A549 (cell line): ENCODE data around the gene ARSH. TPM values are rescaled to one million over a fixed set of nuclear protein-coding genes. Genes with fewer than 3 reads are reported as not detected.
A peak's percentile ranks its signal among the peaks of the same experiment; 100 is the strongest.
"Not testable (repeated sequence)": the region's sequence is repeated elsewhere in the genome, so short reads cannot be mapped to it uniquely, and the experiment has no call there.

Source experiments
- ATAC-seq, 2 experiments: fragments of 200-7000 bp in 1 of 2; fragments of >200 bp in 1 of 2; cut with Nextera tagmentation in 1 of 2; cut with Tn5 transposase in 1 of 2; 3 replicates each; pipeline versions ENCODE4 v1.8.0 to v1.9.1; 2018 to 2020; ENCODE audit warnings: mild to moderate bottlenecking in 1 of 2, moderate library complexity in 1 of 2
- CTCF ChIA-PET: fragments of 300-600 bp; sonication (Branson Sonifier 250); formaldehyde crosslinking; extraction: SDS; loops from one replicate; lab custom pipeline; 2021; ENCODE audit warnings: antibody characterized with exemption, inconsistent platforms; lab: Yijun Ruan, JAX
- POLR2A ChIA-PET: fragments of 350-600 bp; formaldehyde crosslinking; extraction: SDS; loops from one replicate; lab custom pipeline; 2021; ENCODE audit warnings: antibody characterized with exemption, inconsistent platforms; lab: Yijun Ruan, JAX
- DNase-seq, 2 experiments: peaks; one replicate each; pipeline versions ENCODE4 v3.0.0 to v3.0.0-alpha.2; 2011 to 2016; ENCODE audit warnings: low read depth in 1 of 2, low spot score in 1 of 2
- FAIRE-seq: peaks from 2 replicates; lab custom pipeline; 2011; peaks lifted over from hg19 to GRCh38; lab: Jason Lieb, UNC
- H3K27ac ChIP-seq, 2 experiments: fragments of >200 bp; sonication (Bioruptor Twin); formaldehyde crosslinking; 3 replicates each; pipeline ENCODE4 v1.5.1; 2016 to 2017
- H3K4me1 ChIP-seq: fragments of >200 bp; sonication (Bioruptor Twin); formaldehyde crosslinking; 3 replicates; pipeline ENCODE4 v1.6.1; 2016
- H3K4me2 ChIP-seq: fragments of >200 bp; sonication (Bioruptor Twin); formaldehyde crosslinking; 3 replicates; pipeline ENCODE4 v1.6.1; 2016
- H3K4me3 ChIP-seq: fragments of >200 bp; sonication (Bioruptor Twin); formaldehyde crosslinking; 3 replicates; pipeline ENCODE4 v1.5.1; 2016
- H3K9me3 ChIP-seq: fragments of >200 bp; sonication (Bioruptor Twin); formaldehyde crosslinking; 3 replicates; pipeline ENCODE4 v1.6.1; 2016
- CBX8 ChIP-seq: fragments of 200-600 bp; sonication (generic); IDR thresholded peaks from 2 replicates; pipeline ENCODE4 v1.6.1; 2016
- CHD4 ChIP-seq: fragments of 200-600 bp; sonication (generic); IDR thresholded peaks from 2 replicates; pipeline ENCODE4 v1.6.1; 2016; ENCODE audit warnings: antibody characterized with exemption, mild to moderate bottlenecking, borderline replicate concordance
- CTCF ChIP-seq: fragments of >200 bp; sonication (Bioruptor Twin); formaldehyde crosslinking; IDR thresholded peaks from 3 replicates; pipeline ENCODE4 v1.5.1; 2016
- ELK1 ChIP-seq: fragments of 150-350 bp; IDR thresholded peaks from 2 replicates; pipeline ENCODE4 v1.6.1; 2014; ENCODE audit warnings: low read depth, mild to moderate bottlenecking, low read length
- EP300 ChIP-seq, 2 experiments: fragments of >200 bp; sonication (Bioruptor Twin); formaldehyde crosslinking; IDR thresholded peaks; 2 replicates in 1 of 2; 3 replicates in 1 of 2; pipeline ENCODE4 v1.6.1; 2016 to 2017
- HMGXB4 ChIP-seq: fragments of 250-450 bp; sonication (Bioruptor Pico); IDR thresholded peaks from 2 replicates; pipeline ENCODE4 v1.5.0; 2021; ENCODE audit warnings: mild to moderate bottlenecking, moderate library complexity, borderline replicate concordance
- HOXB5 ChIP-seq: fragments of 250-450 bp; sonication (Bioruptor Pico); IDR thresholded peaks from 2 replicates; pipeline ENCODE4 v1.5.0; 2020; ENCODE audit warnings: mild to moderate bottlenecking, moderate library complexity
- KDM5A ChIP-seq: fragments of 200-600 bp; sonication (generic); IDR thresholded peaks from 2 replicates; pipeline ENCODE4 v1.6.1; 2016; ENCODE audit warnings: antibody characterized with exemption, mild to moderate bottlenecking
- MAX ChIP-seq: IDR thresholded peaks from 2 replicates; pipeline ENCODE4 v1.6.1; 2012
- MYC ChIP-seq: IDR thresholded peaks from 2 replicates; pipeline ENCODE4 v1.6.1; 2012; ENCODE audit warnings: mild to moderate bottlenecking, inconsistent platforms, low read length, improper control_type of control experiment, borderline replicate concordance
- NFE2L2 ChIP-seq: fragments of 150-350 bp; conservative IDR thresholded peaks from 2 replicates; pipeline ENCODE4 v1.6.1; 2014; ENCODE audit warnings: low read length
- PHF8 ChIP-seq: fragments of 200-600 bp; sonication (generic); IDR thresholded peaks from 2 replicates; pipeline ENCODE4 v1.6.1; 2016; ENCODE audit warnings: low read depth, mild to moderate bottlenecking, antibody characterized with exemption, moderate library complexity, borderline replicate concordance
- POLR2A ChIP-seq: IDR thresholded peaks from 2 replicates; pipeline ENCODE4 v1.6.1; 2012; ENCODE audit warnings: mild to moderate bottlenecking, low read length
- POLR2AphosphoS2 ChIP-seq: conservative IDR thresholded peaks from 2 replicates; pipeline ENCODE4 v1.6.1; 2012; ENCODE audit warnings: low read length, improper control_type of control experiment, inconsistent platforms
- REST ChIP-seq: fragments of 200-600 bp; sonication (generic); IDR thresholded peaks from 2 replicates; pipeline ENCODE4 v1.6.1; 2016; ENCODE audit warnings: antibody characterized with exemption, mild to moderate bottlenecking, moderate library complexity
- RFX5 ChIP-seq: fragments of 450-650 bp; IDR thresholded peaks from 2 replicates; pipeline ENCODE4 v1.7.1; 2014; ENCODE audit warnings: antibody characterized with exemption, mild to moderate bottlenecking, moderate library complexity
- ZNF302 ChIP-seq: fragments of 250-450 bp; sonication (Bioruptor Pico); IDR thresholded peaks from 2 replicates; pipeline ENCODE4 v1.9.0; 2021; ENCODE audit warnings: inconsistent platforms, mild to moderate bottlenecking, moderate library complexity
- WGBS: methylation state at CpG from one replicate; pipeline ENCODE4 v1.1.6; 2017; ENCODE audit errors: missing lambda C conversion rate; 5-methylcytosine and 5-hydroxymethylcytosine counted together
- polyA plus RNA-seq, 4 experiments: library from polyadenylated mRNA; depleted of rRNA in 3 of 4; stranded (reverse); fragments of >200 nt; fragmentation: RNase III in 1 of 4; extraction: RNeasy Plus Mini Kit Qiagen cat#74134 plus additional on column Dnase treatment in 1 of 4; gene quantifications; 2 replicates in 3 of 4; 3 replicates in 1 of 4; pipeline ENCODE4 v1.2.3, GENCODE V29; 2011 to 2017

Gene ARSH
- polyA plus RNA-seq, 2 of the 4 experiments (the other 2 are of a cell fraction), result not detected

- TF ChIP-seq CBX8 (no peak), POLR2AphosphoS2 (no peak), CHD4 (no peak), MYC (no peak), REST (no peak), HMGXB4 (CRISPR knock-in tag) (no peak)
These were observed 45.4 kb upstream of the ARSH start (continued) for GRCh38 chrX:2960861-2961515.

- ATAC-seq (no peak), DNase-seq (no peak), FAIRE-seq (no peak)
- H3K9me3 ChIP-seq, result no peaks in the 10 kb centered on the region
- WGBS, result 95% methylated on average over 11 of the region's 11 CpGs
- H3K27ac ChIP-seq, result peak overlapping the region in 1 of 2 experiments; percentile 89; a peak in 3 of 6 replicates
- peak overlapping the region; percentile 91 for H3K4me2 ChIP-seq
- H3K4me3 ChIP-seq, result 0 out of 3 replicates have a peak overlapping the region, but pooled peaks have one; percentile 46
- TF ChIP-seq ELK1 (no peak), HOXB5 (CRISPR knock-in tag) (no peak), RFX5 (no peak), MAX (no peak), PHF8 (no peak), EP300 (IDR thresholded peaks at IDR 0.05) (no peak), KDM5A (no peak), POLR2A (no peak), ZNF302 (no peak), CTCF (no peak), NFE2L2 (no peak)
- H3K4me1 ChIP-seq, result peaks cover 23% of the 10 kb centered on the region
- CTCF ChIA-PET, result no interaction called here
- POLR2A ChIA-PET, result no interaction called here
These were observed 44.0 kb upstream of the ARSH start for GRCh38 chrX:2962381-2962780.

GRCh38 chrX:2963449-2963848 lies 42.9 kb upstream of the ARSH start:
- FAIRE-seq, result not testable (repeated sequence)
- POLR2A ChIA-PET, result interaction anchor here (1.4 kb wide), 1 partner anchor 34 kb away, joined by 26 read pairs; the partner anchor contains the start of gene ARSD
- 16% methylated on average over 7 of the region's 7 CpGs for WGBS

More at GRCh38 chrX:2963449-2963848, 42.9 kb upstream of the ARSH start:
- H3K4me3 ChIP-seq, result peak overlapping the region; percentile 46
- ATAC-seq, DNase-seq, H3K9me3 ChIP-seq: not testable (repeated sequence)
- H3K4me1 ChIP-seq, result peaks cover 23% of the 10 kb centered on the region
- H3K4me2 ChIP-seq, result peak overlapping the region; percentile 91
- peak overlapping the region; percentile 89 to 90 for H3K27ac ChIP-seq
- CTCF ChIA-PET, result interaction anchor here (0.6 kb wide), 1 partner anchor 336 kb away, joined by 3 read pairs; no protein-coding TSS in a partner anchor
